SK-N-SH (cell line): ENCODE measurements around the gene VLDLR. TPM values are rescaled to one million over a fixed set of nuclear protein-coding genes. Genes with fewer than 3 reads are reported as not detected.

Source experiments
- CTCF ChIA-PET: fragments of 300-600, 350-600 bp; formaldehyde crosslinking; extraction: SDS; loops from one replicate; lab custom pipeline; 2021; lab: Yijun Ruan, JAX
- POLR2A ChIA-PET: fragments of 350-600 bp; sonication (Branson Sonifier 250); formaldehyde crosslinking; extraction: SDS; loops from one replicate; lab custom pipeline; 2020; ENCODE audit warnings: antibody characterized with exemption, inconsistent platforms; lab: Yijun Ruan, JAX
- DNase-seq: peaks from one replicate; pipeline ENCODE4 v3.0.0; 2012
- H2AFZ ChIP-seq: fragments of 200-600 bp; sonication (generic); 2 replicates; pipeline ENCODE4 v1.8.1; 2016; ENCODE audit warnings: antibody characterized with exemption, mild to moderate bottlenecking, low read depth
- H3F3A ChIP-seq: fragments of 200-600 bp; sonication (generic); replicated peaks from 2 replicates; pipeline ENCODE3; 2016; ENCODE audit warnings: antibody characterized with exemption, mild to moderate bottlenecking; ENCODE audit not compliant: insufficient read depth
- H3K27ac ChIP-seq, 2 experiments: fragments of 200-500 bp in 1 of 2; fragments of 200-600 bp in 1 of 2; sonication (Bioruptor generic) in 1 of 2; sonication (generic), shearing (Covaris generic) in 1 of 2; 2 replicates each; pipeline versions ENCODE4 v1.5.1 to v1.6.1; 2014 to 2016; ENCODE audit warnings: low read depth in 2 of 2, inconsistent platforms in 1 of 2, low read length in 1 of 2, mild to moderate bottlenecking in 1 of 2, mixed read lengths in 1 of 2
- H3K27me3 ChIP-seq: fragments of 200-600 bp; sonication (generic), shearing (Covaris generic); 2 replicates; pipeline ENCODE4 v1.6.1; 2016; ENCODE audit warnings: mixed run types; ENCODE audit not compliant: insufficient read depth
- H3K36me3 ChIP-seq, 2 experiments: fragments of 200-500 bp in 1 of 2; fragments of 200-600 bp in 1 of 2; sonication (Bioruptor generic) in 1 of 2; sonication (generic) in 1 of 2; replicated peaks in 1 of 2; 2 replicates each; pipeline versions ENCODE3 to v1.5.1; 2014 to 2016; ENCODE audit warnings: low read length in 1 of 2, mild to moderate bottlenecking in 1 of 2; ENCODE audit not compliant: insufficient read depth in 2 of 2, control insufficient read depth in 1 of 2
- H3K4me1 ChIP-seq, 2 experiments: fragments of 200-500 bp in 1 of 2; fragments of 200-600 bp in 1 of 2; sonication (Bioruptor generic) in 1 of 2; sonication (generic), shearing (Covaris generic) in 1 of 2; 2 replicates each; pipeline versions ENCODE4 v1.5.1 to v1.6.1; 2014 to 2016; ENCODE audit warnings: low read depth in 1 of 2, low read length in 1 of 2, mixed run types in 1 of 2; ENCODE audit not compliant: insufficient read depth in 2 of 2, control insufficient read depth in 1 of 2
- H3K4me2 ChIP-seq: fragments of 200-600 bp; sonication (generic), shearing (Covaris generic); 2 replicates; pipeline ENCODE4 v1.6.1; 2017; ENCODE audit warnings: mixed run types
- H3K4me3 ChIP-seq, 2 experiments: fragments of 200-500 bp in 1 of 2; fragments of 200-600 bp in 1 of 2; sonication (Bioruptor generic) in 1 of 2; sonication (generic), shearing (Covaris generic) in 1 of 2; 2 replicates each; pipeline versions ENCODE4 v1.5.1 to v1.8.1; 2014 to 2016; ENCODE audit warnings: low read depth in 2 of 2, inconsistent platforms in 1 of 2, low read length in 1 of 2, mild to moderate bottlenecking in 1 of 2, mixed read lengths in 1 of 2, moderate library complexity in 1 of 2
- H3K79me2 ChIP-seq: fragments of 200-600 bp; sonication (generic); 2 replicates; pipeline ENCODE4 v1.8.1; 2017; ENCODE audit warnings: mild to moderate bottlenecking; ENCODE audit not compliant: insufficient read depth
- H3K9ac ChIP-seq: fragments of 200-600 bp; sonication (generic); 2 replicates; pipeline ENCODE4 v1.6.1; 2017; ENCODE audit warnings: mixed run types
- H3K9me2 ChIP-seq: fragments of 200-600 bp; sonication (generic); 2 replicates; pipeline ENCODE4 v1.6.1; 2017; ENCODE audit warnings: mixed run types
- H3K9me3 ChIP-seq: fragments of 200-600 bp; sonication (generic); 2 replicates; pipeline ENCODE4 v1.6.1; 2017; ENCODE audit warnings: mixed run types, mild to moderate bottlenecking, moderate library complexity
- H4K20me1 ChIP-seq: fragments of 200-600 bp; sonication (generic); 2 replicates; pipeline ENCODE4 v1.6.1; 2017; ENCODE audit warnings: mild to moderate bottlenecking, mixed run types; ENCODE audit not compliant: insufficient read depth
- EP300 ChIP-seq, 2 experiments: IDR thresholded peaks; 2 replicates each; pipeline versions ENCODE4 v1.4.0 to v1.6.1; 2012; ENCODE audit warnings: borderline replicate concordance in 1 of 2, low read depth in 1 of 2, low read length in 1 of 2
- FOSL2 ChIP-seq: IDR thresholded peaks from 2 replicates; pipeline ENCODE4 v1.4.0; 2012; ENCODE audit warnings: low read depth, mild to moderate bottlenecking, moderate library complexity, borderline replicate concordance
- GABPA ChIP-seq: IDR thresholded peaks from 2 replicates; pipeline ENCODE4 v1.4.0; 2012; ENCODE audit warnings: low read depth, mild to moderate bottlenecking
- JUND ChIP-seq: IDR thresholded peaks from 2 replicates; pipeline ENCODE4 v1.4.0; 2012
- MEF2A ChIP-seq: IDR thresholded peaks from 2 replicates; pipeline ENCODE4 v1.4.0; 2012; ENCODE audit warnings: low read depth, borderline replicate concordance
- NFIC ChIP-seq: IDR thresholded peaks from 2 replicates; pipeline ENCODE4 v1.4.0; 2012; ENCODE audit warnings: borderline replicate concordance
- POLR2AphosphoS5 ChIP-seq: IDR thresholded peaks from 2 replicates; pipeline ENCODE4 v1.6.1; 2012; ENCODE audit warnings: low read depth, low read length
- SIN3A ChIP-seq: IDR thresholded peaks from 2 replicates; pipeline ENCODE4 v1.6.1; 2012; ENCODE audit warnings: low read depth, mild to moderate bottlenecking, low read length, moderate library complexity, borderline replicate concordance
- TCF12 ChIP-seq: IDR thresholded peaks from 2 replicates; pipeline ENCODE4 v1.4.0; 2012
- WGBS: methylation state at CpG from one replicate; pipeline ENCODE4 v1.1.6; 2017; ENCODE audit warnings: low lambda C conversion rate; 5-methylcytosine and 5-hydroxymethylcytosine counted together
- polyA plus RNA-seq, 3 experiments: library from polyadenylated mRNA; depleted of rRNA; stranded (reverse); fragments of >200 nt; gene quantifications; 2 replicates each; pipeline ENCODE4 v1.2.3, GENCODE V29; 2012
- TF ChIP-seq, protein P1 (sequence below): IDR thresholded peaks from 2 replicates; pipeline ENCODE4 v1.6.1; 2012; ENCODE audit warnings: mild to moderate bottlenecking, low read depth, low read length, moderate library complexity
- TF ChIP-seq, protein P2 (sequence below): IDR thresholded peaks from 2 replicates; pipeline ENCODE4; 2012

VLDLR gene
- polyA plus RNA-seq, 1 of the 3 experiments (the other 2 are of a cell fraction): 9.2 TPM

DNA sequence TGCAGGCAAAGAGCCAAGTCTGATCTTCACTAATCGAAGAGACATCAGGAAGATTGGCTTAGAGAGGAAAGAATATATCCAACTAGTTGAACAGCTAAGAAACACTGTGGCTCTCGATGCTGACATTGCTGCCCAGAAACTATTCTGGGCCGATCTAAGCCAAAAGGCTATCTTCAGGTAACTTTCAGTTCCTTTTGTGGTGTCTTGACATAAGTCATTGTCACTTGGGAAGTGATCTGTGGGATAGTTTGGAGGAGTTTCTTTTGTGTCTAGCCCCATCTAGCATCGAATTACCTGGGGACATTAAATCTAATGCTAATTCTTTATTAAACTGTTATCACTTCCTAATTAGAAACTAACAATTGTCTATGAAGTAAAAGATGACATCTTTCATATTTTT lies 24.0 kb downstream of the VLDLR start:
- H3K9me2 ChIP-seq: no peaks in the 10 kb centered on the region
- CTCF ChIA-PET: interaction anchor here (1.1 to 1.3 kb wide), 4 partner anchors 14 to 148 kb away, joined by 3 read pairs; no protein-coding TSS in a partner anchor
- POLR2A ChIA-PET: no interaction called here

DNA sequence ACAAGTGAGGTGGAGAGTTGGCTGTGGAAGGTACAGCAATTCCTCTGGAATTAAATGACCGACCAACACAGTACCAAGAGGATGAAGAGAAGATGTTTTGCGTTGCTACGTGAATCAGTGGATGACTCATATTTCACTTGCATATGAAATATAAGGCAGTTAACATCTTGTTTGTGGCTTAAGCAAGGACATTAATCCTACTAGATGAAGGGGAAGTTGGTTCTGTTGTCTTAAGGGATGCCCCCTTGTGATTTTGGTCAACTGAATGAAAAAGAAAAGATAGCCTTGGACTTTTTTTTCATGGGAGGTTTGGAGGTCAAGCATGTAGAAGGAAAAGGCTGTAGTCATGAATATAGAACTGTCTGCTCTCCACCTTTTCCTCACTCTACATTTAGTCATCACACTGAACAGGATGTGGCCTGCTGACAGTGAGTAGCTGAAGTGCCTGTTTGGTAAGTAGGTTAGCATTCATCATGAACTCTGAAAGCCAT lies 33.9 kb downstream of the VLDLR start:
- WGBS: 11% methylated on average over 3 of the region's 3 CpGs
- H3K9ac ChIP-seq: peak overlapping the region; percentile 64; the same call in 1 of the 2 replicates
- DNase-seq: no peak

More for the DNA sequence above, 24.0 kb downstream of the VLDLR start:
- no peaks in the 10 kb centered on the region for H3K79me2 ChIP-seq
- H4K20me1 ChIP-seq: no peaks in the 10 kb centered on the region
- no peak overlapping the region for H3K4me2 ChIP-seq
- no peak overlapping the region for H3K27ac ChIP-seq
- no peak overlapping the region for H3K9ac ChIP-seq
- no peaks in the 10 kb centered on the region for H3K4me1 ChIP-seq
- no peaks in the 10 kb centered on the region for H3K9me3 ChIP-seq
- no peak overlapping the region for H2AFZ ChIP-seq
- no peak overlapping the region for H3K4me3 ChIP-seq
- TF ChIP-seq MEF2A: no peak
- no peaks in the 10 kb centered on the region for H3K27me3 ChIP-seq
- no peaks in the 10 kb centered on the region for H3F3A ChIP-seq
- H3K36me3 ChIP-seq: peaks cover 22 to 69% of the 10 kb centered on the region in 2 experiments
- 86% methylated on average over 4 of the region's 4 CpGs for WGBS
- DNase-seq: no peak

More for the DNA sequence above, 33.9 kb downstream of the VLDLR start:
- H3K36me3 ChIP-seq: peaks cover 13 to 39% of the 10 kb centered on the region in 2 experiments
- H3K9me3 ChIP-seq: no peaks in the 10 kb centered on the region
- TF ChIP-seq, protein P1, sequence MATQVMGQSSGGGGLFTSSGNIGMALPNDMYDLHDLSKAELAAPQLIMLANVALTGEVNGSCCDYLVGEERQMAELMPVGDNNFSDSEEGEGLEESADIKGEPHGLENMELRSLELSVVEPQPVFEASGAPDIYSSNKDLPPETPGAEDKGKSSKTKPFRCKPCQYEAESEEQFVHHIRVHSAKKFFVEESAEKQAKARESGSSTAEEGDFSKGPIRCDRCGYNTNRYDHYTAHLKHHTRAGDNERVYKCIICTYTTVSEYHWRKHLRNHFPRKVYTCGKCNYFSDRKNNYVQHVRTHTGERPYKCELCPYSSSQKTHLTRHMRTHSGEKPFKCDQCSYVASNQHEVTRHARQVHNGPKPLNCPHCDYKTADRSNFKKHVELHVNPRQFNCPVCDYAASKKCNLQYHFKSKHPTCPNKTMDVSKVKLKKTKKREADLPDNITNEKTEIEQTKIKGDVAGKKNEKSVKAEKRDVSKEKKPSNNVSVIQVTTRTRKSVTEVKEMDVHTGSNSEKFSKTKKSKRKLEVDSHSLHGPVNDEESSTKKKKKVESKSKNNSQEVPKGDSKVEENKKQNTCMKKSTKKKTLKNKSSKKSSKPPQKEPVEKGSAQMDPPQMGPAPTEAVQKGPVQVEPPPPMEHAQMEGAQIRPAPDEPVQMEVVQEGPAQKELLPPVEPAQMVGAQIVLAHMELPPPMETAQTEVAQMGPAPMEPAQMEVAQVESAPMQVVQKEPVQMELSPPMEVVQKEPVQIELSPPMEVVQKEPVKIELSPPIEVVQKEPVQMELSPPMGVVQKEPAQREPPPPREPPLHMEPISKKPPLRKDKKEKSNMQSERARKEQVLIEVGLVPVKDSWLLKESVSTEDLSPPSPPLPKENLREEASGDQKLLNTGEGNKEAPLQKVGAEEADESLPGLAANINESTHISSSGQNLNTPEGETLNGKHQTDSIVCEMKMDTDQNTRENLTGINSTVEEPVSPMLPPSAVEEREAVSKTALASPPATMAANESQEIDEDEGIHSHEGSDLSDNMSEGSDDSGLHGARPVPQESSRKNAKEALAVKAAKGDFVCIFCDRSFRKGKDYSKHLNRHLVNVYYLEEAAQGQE: peak; percentile 42; the same call in 1 of the 2 replicates
- peak; percentile 59 for TF ChIP-seq TCF12
- TF ChIP-seq NFIC: peak; percentile 19; the same call in 1 of the 2 replicates
- no peak for TF ChIP-seq MEF2A
- TF ChIP-seq, protein P2, sequence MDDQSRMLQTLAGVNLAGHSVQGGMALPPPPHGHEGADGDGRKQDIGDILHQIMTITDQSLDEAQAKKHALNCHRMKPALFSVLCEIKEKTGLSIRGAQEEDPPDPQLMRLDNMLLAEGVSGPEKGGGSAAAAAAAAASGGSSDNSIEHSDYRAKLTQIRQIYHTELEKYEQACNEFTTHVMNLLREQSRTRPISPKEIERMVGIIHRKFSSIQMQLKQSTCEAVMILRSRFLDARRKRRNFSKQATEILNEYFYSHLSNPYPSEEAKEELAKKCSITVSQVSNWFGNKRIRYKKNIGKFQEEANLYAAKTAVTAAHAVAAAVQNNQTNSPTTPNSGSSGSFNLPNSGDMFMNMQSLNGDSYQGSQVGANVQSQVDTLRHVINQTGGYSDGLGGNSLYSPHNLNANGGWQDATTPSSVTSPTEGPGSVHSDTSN: peak; percentile 82
- peak; percentile 93 for TF ChIP-seq FOSL2
- peak; percentile 26; the same call in 1 of the 2 replicates for TF ChIP-seq SIN3A
- peak in 1 of 2 experiments; percentile 41; a peak in 1 of 4 replicates for TF ChIP-seq EP300 (IDR thresholded peaks at IDR 0.05; ENCODE audit: borderline replicate concordance in 1 of 2, low read depth in 1 of 2, low read length in 1 of 2)
- no peak for TF ChIP-seq GABPA
- peak; percentile 76 for TF ChIP-seq JUND
- TF ChIP-seq POLR2AphosphoS5: peak; percentile 54; the same call in 1 of the 2 replicates
- TF ChIP-seq, all 33 proteins: peak for 9
- Histone ChIP-seq H3K4me2 (peak overlapping the region; percentile 43), H4K20me1 (no peaks in the 10 kb centered on the region), H3K79me2 (no peaks in the 10 kb centered on the region), H3F3A (peaks cover 24% of the 10 kb centered on the region), H3K4me1 (peaks cover 0 to 8% of the 10 kb centered on the region in 2 experiments; a peak in 2 of 4 replicates), H3K9me2 (no peaks in the 10 kb centered on the region), H2AFZ (no peak overlapping the region; the same call in 1 of the 2 replicates), H3K27ac (peak overlapping the region in 1 of 2 experiments; percentile 87; a peak in 2 of 4 replicates), H3K4me3 (0 out of 4 replicates have a peak overlapping the region, but pooled peaks of 1 of the 2 experiments have one; percentile 19), H3K27me3 (no peaks in the 10 kb centered on the region)
- CTCF ChIA-PET: no interaction called here
- POLR2A ChIA-PET: no interaction called here
